Right atrium auricular region (tissue), 2 donors: ENCODE data around the gene RYR3. TPM values are rescaled to one million over a fixed set of nuclear protein-coding genes. Genes with fewer than 3 reads are reported as not detected.

Experiments used
- DNase-seq: peaks from one replicate; pipeline ENCODE4 v3.0.0-alpha.2; 2019; ENCODE audit warnings: low spot score
- H3K27ac ChIP-seq, 2 donors: fragments of 200-600 bp; sonication (generic); 1 replicate in 1 of 2; 2 replicates in 1 of 2; pipeline ENCODE4 v1.5.1; 2016 to 2019
- H3K27me3 ChIP-seq, 2 donors: fragments of 200-600 bp; sonication (generic); one replicate each; pipeline versions ENCODE4 v1.5.1 to v1.6.0; 2017 to 2019
- H3K36me3 ChIP-seq: fragments of 200-600 bp; sonication (generic); one replicate; pipeline ENCODE4 v1.5.1; 2016
- H3K4me1 ChIP-seq, 2 donors: fragments of 200-600 bp; sonication (generic); one replicate each; pipeline versions ENCODE4 v1.5.1 to v1.6.0; 2017 to 2019
- H3K4me3 ChIP-seq, 2 donors: fragments of 200-600 bp; sonication (generic); 1 replicate in 1 of 2; 2 replicates in 1 of 2; pipeline ENCODE4 v1.5.1; 2017 to 2019; ENCODE audit warnings: mild to moderate bottlenecking in 1 of 2, moderate library complexity in 1 of 2
- H3K9me3 ChIP-seq, 2 donors: fragments of 200-600 bp; sonication (generic); one replicate each; pipeline ENCODE4 v1.5.1; 2019
- CTCF ChIP-seq, 2 donors: fragments of 200-600 bp; sonication (generic); IDR thresholded peaks; one replicate each; pipeline ENCODE4 v1.5.1; 2019; ENCODE audit warnings: antibody characterized with exemption in 2 of 2
- total RNA-seq, 2 donors: library from RNA; depleted of rRNA; stranded (reverse); fragments of >200 nt; gene quantifications; one replicate each; pipeline ENCODE4 v1.1.0, GENCODE V29; 2016

RYR3 gene
- total RNA-seq, 2 donors from 2014 or later = 0.08 to 0.11 TPM

DNA sequence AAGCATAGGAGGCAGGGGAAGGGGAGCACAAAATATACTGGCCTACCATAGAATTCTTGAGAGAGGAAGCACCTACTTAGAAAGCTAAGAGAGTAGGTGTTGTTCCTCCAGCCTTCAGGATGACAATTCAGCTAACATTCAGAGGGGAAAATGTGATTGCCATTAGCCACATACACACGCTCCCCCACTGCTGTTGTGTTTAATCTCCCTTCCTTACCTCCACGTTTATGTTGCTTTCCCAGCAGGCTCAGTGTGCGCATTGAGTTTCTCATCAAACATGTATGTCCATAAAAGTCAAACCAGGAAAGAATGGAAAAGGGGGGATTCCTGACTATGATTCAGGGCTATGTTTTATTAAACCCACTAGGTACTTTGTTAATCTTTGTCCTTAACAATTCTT lies 512.4 kb downstream of the RYR3 start:
- no peaks in the 10 kb centered on the region for H3K27me3 ChIP-seq
- no peak for TF ChIP-seq CTCF (IDR thresholded peaks at IDR 0.05)
- no peaks in the 10 kb centered on the region for H3K4me1 ChIP-seq
- no peak overlapping the region for H3K27ac ChIP-seq
- no peak for DNase-seq
- no peaks in the 10 kb centered on the region for H3K9me3 ChIP-seq
- H3K36me3 ChIP-seq = no peaks in the 10 kb centered on the region
- H3K4me3 ChIP-seq = no peak overlapping the region

DNA sequence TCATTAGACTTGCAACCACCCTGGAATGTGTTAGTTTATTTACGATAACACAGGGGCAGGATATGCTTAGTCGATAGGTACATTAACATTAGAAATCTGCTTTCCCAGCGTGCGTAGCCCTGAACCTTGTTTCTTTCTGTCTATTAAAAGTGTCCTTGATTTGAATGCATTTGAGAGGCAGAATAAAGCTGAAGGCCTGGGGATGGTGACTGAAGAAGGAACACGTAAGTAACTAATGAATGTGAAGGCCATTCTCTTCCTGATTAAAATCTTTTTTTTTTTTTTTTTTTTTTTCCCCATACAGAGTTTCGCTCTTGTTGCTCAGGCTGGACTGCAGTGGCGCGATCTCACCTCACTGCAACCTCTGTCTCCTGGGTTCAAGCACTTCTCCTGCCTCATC lies 514.7 kb downstream of the RYR3 start:
- H3K27me3 ChIP-seq = no peaks in the 10 kb centered on the region
- H3K4me3 ChIP-seq = no peak overlapping the region
- H3K9me3 ChIP-seq = peaks cover 0 to 7% of the 10 kb centered on the region in 2 donors
- H3K4me1 ChIP-seq = no peaks in the 10 kb centered on the region
- no peak for DNase-seq
- H3K27ac ChIP-seq = no peak overlapping the region
- no peak for TF ChIP-seq CTCF (IDR thresholded peaks at IDR 0.05)
- no peaks in the 10 kb centered on the region for H3K36me3 ChIP-seq

- no peak for TF ChIP-seq CTCF (IDR thresholded peaks at IDR 0.05)
- Histone ChIP-seq H3K27ac (no peak overlapping the region), H3K9me3 (peaks cover 0 to 7% of the 10 kb centered on the region in 2 donors), H3K36me3 (no peaks in the 10 kb centered on the region), H3K27me3 (no peaks in the 10 kb centered on the region), H3K4me1 (no peaks in the 10 kb centered on the region), H3K4me3 (no peak overlapping the region)
- DNase-seq = no peak
These were observed 515.4 kb downstream of the RYR3 start for GRCh38 chr15:33826201-33826600.

DNA sequence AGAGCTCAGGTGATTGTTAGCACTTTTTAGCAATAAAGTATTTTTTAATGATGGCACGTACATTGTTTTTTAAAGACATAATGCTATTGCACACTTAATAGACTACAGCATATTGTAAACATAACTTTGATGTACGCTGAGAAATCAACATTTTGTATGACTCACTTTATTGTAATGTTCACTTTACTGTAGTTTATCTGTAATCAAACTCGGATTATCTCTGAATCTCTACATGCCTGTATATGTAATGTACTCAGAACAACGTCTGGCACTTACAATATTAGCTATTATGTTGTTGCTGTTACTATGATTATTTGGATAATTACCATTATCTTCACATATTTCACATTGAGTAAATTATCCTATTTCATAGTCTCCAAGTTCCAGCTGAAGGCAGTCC lies 519.6 kb downstream of the RYR3 start:
- Histone ChIP-seq H3K36me3 (no peaks in the 10 kb centered on the region), H3K9me3 (peaks cover 0 to 7% of the 10 kb centered on the region in 2 donors), H3K4me3 (no peak overlapping the region), H3K4me1 (no peaks in the 10 kb centered on the region), H3K27ac (no peak overlapping the region), H3K27me3 (no peaks in the 10 kb centered on the region)
- no peak for DNase-seq
- no peak for TF ChIP-seq CTCF (IDR thresholded peaks at IDR 0.05)

GRCh38 chr15:33831646-33832045 lies 520.9 kb downstream of the RYR3 start:
- no peak for DNase-seq
- H3K36me3 ChIP-seq = no peaks in the 10 kb centered on the region
- no peaks in the 10 kb centered on the region for H3K27me3 ChIP-seq
- H3K9me3 ChIP-seq = peaks cover 0 to 7% of the 10 kb centered on the region in 2 donors
- H3K27ac ChIP-seq = no peak overlapping the region
- TF ChIP-seq CTCF (IDR thresholded peaks at IDR 0.05) = no peak
- H3K4me3 ChIP-seq = no peak overlapping the region
- H3K4me1 ChIP-seq = no peaks in the 10 kb centered on the region
